ENCODE measurements around the gene MAGEA12. TPM values are rescaled to one million over a fixed set of nuclear protein-coding genes. Genes with fewer than 3 reads are reported as not detected.
"Not testable (repeated sequence)": the region's sequence is repeated elsewhere in the genome, so short reads cannot be mapped to it uniquely, and the experiment has no call there.

MAGEA12 gene
- total RNA-seq, 2 experiments from 2014 or later, result not detected

DNA sequence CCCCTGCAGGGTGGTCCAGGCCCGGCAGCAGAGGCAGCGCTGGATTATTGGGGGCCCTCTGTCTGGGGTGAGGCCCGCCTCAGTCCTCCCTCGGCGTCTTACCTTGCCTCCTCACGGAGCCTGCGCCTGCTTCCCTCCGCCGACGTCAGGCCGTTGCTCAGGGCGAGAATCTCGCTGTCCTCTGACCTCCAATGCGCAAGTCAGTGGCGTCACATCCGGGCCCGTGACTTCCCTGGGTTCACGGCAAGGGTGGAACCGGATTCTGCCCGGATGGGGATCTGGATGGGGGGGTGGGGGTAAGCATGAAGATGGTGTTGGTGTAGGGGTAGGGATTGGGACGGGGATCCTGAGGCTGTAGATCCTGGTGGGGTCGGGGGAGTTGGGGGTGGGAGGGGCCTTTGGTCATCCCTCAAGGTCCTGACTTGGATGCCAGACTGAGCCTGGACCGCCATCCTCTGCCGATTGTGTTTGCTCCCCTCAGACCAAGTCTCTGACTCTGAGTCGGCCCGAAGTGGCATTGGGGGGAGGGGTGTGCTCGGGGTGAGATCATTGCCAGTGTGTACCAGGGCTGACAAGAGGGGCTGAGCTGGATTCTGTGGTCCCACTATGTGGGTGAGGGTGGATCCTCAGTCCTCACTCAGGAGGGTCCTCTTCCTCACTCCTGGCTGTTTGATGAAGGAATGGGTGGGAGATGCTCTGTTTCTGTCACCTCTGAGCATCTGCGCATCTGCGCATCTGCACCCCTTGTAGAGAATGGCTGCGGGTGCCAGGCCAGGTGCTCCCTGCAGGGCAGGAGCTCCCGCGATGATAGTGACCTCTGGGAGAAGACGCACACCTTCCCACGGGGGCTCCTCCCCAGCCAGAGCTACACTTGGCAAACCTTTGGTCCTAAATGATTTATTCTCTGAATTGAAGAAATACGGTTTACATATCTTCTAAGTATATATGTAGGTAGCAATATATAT lies 20.4 kb downstream of the MAGEA12 start, which contains the start of gene MAGEA2:
TSS of gene MAGEA2 (minus strand) at position 157 of the 965 bp plus-strand sequence. CDS start 2,479 bp downstream, outside the sequence.
- H3K27ac Mint-ChIP-seq, H3K27me3 Mint-ChIP-seq, H3K4me3 Mint-ChIP-seq, DNase-seq, H3K36me3 Mint-ChIP-seq, H3K4me1 Mint-ChIP-seq, H3K9me3 Mint-ChIP-seq: not testable (repeated sequence)

DNA sequence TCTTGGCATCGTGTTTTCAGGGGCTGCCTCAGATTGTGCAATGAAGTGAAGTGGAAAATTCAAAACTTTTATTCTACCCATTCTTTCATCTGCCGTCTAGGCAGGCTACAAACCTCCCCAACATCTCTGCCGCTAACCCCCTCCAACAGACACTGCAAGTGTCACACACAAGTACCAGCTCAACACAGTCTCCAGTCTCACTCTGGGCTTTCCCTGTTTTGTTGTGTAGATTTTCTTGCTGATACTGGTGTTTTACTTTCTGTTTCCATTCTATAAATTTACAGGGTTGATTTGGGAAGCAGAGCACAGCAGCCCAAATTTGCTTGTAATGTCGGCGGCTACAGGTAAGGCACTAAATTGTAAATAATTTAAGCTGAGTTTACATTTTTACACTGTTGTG lies 21.3 kb downstream of the MAGEA12 start:
- not testable (repeated sequence) for H3K27ac Mint-ChIP-seq, H3K4me3 Mint-ChIP-seq, H3K9me3 Mint-ChIP-seq, H3K4me1 Mint-ChIP-seq, DNase-seq, H3K27me3 Mint-ChIP-seq, H3K36me3 Mint-ChIP-seq

DNA sequence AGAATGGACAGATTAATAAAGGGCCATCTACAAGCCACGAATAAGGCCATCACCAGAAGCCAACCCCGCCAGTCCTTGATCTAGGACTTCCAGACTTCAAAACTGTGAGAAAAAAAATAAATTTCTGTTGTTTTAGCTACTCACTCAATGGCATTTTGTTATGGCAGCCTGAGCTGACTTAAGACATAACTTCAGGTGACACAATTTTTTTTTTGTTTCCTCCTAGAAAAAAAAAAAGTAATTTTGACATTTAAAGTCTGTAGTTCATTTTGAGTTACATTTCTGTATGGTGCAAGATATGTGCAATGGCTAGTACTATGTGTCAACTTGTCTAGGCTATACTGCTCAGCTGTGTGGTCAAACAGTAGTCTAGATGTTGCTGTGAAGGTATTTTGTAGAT lies 25.4 kb downstream of the MAGEA12 start, which contains the start of gene CSAG3:
TSS of gene CSAG3 (plus strand) at position 301 of the 400 bp plus-strand sequence.
- H3K9me3 Mint-ChIP-seq, DNase-seq, H3K27me3 Mint-ChIP-seq, H3K4me1 Mint-ChIP-seq, H3K36me3 Mint-ChIP-seq, H3K27ac Mint-ChIP-seq, H3K4me3 Mint-ChIP-seq: not testable (repeated sequence)

DNA sequence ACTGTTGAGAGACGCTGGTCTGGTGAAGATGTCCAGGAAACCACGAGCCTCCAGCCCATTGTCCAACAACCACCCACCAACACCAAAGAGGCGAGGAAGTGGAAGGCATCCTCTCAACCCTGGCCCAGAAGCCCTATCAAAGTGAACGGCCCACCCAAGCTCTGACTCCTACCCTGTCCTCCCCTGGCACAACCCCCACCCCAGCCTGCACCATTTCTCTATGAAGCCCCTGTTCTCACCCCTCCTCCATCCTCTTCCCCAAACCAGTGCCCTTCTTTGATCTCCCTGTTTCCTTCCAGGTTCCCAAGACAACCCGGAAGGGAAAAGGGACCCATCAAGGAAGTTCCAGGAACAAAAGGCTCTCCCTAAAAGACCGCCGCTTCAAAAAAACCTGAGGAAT lies 26.0 kb downstream of the MAGEA12 start:
- not testable (repeated sequence) for H3K4me3 Mint-ChIP-seq, H3K27me3 Mint-ChIP-seq, DNase-seq, H3K27ac Mint-ChIP-seq, H3K36me3 Mint-ChIP-seq, H3K9me3 Mint-ChIP-seq, H3K4me1 Mint-ChIP-seq

DNA sequence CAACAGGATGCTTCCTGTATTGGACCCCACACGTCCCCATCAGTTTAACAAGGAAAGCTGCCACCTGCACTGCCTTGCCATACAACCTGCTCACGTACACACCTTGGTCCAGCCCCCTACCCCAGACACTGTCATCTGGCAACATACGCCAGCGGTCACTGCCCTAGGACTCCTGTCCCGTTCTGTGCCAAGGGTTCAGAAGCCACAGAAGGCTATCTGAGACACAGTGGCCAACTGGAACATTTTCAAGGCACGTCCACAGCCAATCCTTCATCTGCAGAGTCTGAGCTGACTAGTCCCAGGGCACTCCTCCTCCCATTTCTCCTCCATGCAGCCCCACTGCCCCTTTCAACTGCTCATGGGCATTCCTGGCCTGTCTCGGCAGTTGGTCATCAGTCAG lies 28.0 kb downstream of the MAGEA12 start:
- H3K4me3 Mint-ChIP-seq, H3K36me3 Mint-ChIP-seq, H3K4me1 Mint-ChIP-seq, H3K9me3 Mint-ChIP-seq, H3K27ac Mint-ChIP-seq, DNase-seq, H3K27me3 Mint-ChIP-seq: not testable (repeated sequence)

- H3K4me3 Mint-ChIP-seq, DNase-seq: not testable (repeated sequence)
Measured at GRCh38 chrX:152766562-152766961, 33.0 kb downstream of the MAGEA12 start.

GRCh38 chrX:152769549-152770289 lies 36.2 kb downstream of the MAGEA12 start, which contains the start of gene MAGEA6:
MAGEA6 (minus strand) TSS chrX:152769689; CDS start chrX:152767650, 2,039 bp downstream.
- not testable (repeated sequence) for H3K36me3 Mint-ChIP-seq, DNase-seq, H3K4me1 Mint-ChIP-seq, H3K9me3 Mint-ChIP-seq, H3K4me3 Mint-ChIP-seq, H3K27ac Mint-ChIP-seq, H3K27me3 Mint-ChIP-seq

More at GRCh38 chrX:152766562-152766961, 33.0 kb downstream of the MAGEA12 start:
- not testable (repeated sequence) for H3K4me1 Mint-ChIP-seq, H3K27ac Mint-ChIP-seq, H3K27me3 Mint-ChIP-seq, H3K9me3 Mint-ChIP-seq, H3K36me3 Mint-ChIP-seq

- H3K27ac Mint-ChIP-seq, H3K27me3 Mint-ChIP-seq, H3K4me1 Mint-ChIP-seq: not testable (repeated sequence)
Measured at GRCh38 chrX:152787062-152787461, 53.5 kb downstream of the MAGEA12 start.

More at GRCh38 chrX:152787062-152787461, 53.5 kb downstream of the MAGEA12 start:
- DNase-seq, H3K36me3 Mint-ChIP-seq, H3K4me3 Mint-ChIP-seq, H3K9me3 Mint-ChIP-seq: not testable (repeated sequence)

Other genes starting within 250 kb of the MAGEA12 start
- not detected for gene GABRQ, start 95.9 kb upstream of the MAGEA12 start, total RNA-seq
- not detected for gene MAGEA3, start 35.0 kb upstream of the MAGEA12 start, total RNA-seq
- not detected for gene CSAG2, start 24.5 kb upstream of the MAGEA12 start, total RNA-seq
- gene MAGEA2B, start 19.1 kb upstream of the MAGEA12 start, total RNA-seq, result not detected
- gene CSAG1, start within 50 bp of the MAGEA12 start, total RNA-seq, result not detected
- not detected for gene MAGEA2, start 20.1 kb downstream of the MAGEA12 start, total RNA-seq
- gene CSAG3, start 25.5 kb downstream of the MAGEA12 start, total RNA-seq, result not detected
- gene MAGEA6, start 35.9 kb downstream of the MAGEA12 start, total RNA-seq, result not detected
- gene CETN2, start 97.0 kb downstream of the MAGEA12 start, total RNA-seq, result 10 to 100 TPM; 10.2 to 11.0 TPM
- gene NSDHL, start 97.3 kb downstream of the MAGEA12 start, total RNA-seq, result 10 to 100 TPM; 21.3 to 21.6 TPM
- 1 to 10 TPM; 1.3 to 1.5 TPM for gene ZNF185, start 164.3 kb downstream of the MAGEA12 start, total RNA-seq